ENCODE data around the gene ZDHHC22.

Gene ZDHHC22

DNA sequence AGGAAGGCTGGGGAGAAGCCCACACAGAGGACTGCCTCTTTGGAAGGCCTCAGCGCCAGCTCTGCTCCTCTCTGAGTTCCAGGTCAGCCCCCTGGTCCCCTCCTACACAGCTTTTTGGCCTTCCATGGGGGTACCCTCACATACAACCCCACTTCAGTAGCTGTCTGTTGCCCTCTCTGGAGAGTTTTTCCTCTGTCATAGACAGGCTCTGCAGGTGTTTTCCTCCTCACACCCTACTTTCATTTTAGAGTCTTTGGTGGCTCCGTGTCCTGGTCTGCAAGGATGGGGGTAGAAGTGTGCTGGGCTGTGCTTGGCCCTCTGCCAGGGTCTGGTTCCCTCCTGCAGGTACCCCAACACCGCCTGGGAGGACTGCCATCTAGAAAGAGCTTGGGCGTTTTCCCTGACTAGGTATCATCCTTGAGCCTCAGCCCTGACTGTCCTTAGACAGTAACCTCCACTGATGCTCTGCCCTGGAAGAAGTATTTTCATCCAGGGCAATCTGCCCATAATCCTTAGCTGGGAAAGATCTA is 15.1 kb downstream of the ZDHHC22 start:
- DNase-seq (ENCODE audit: low read depth), result no peak

DNA sequence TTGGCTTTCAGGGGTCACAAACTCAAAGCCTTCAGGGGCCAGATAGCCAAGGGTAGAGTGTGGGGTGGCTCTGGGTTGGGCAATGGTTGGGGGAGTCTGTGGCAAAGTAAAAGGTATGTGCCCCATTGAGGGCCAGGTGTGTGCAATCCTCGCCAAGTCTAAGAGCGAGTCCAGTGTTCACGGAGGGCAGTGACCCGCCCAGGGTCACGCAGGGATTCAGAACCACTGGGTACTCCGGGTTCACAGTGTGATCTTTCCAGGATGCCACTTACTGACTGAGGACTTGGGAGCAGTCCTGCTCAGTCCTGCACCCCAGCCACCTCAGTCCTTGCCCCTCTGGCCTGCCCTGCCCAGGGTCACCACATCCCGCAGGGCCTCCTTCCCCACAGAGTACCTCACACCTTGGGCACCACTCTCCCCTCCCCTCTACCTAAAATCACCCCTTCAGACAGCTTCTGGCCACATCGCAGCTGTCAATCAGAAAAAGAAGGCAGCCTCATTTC is 15.7 kb downstream of the ZDHHC22 start:
- no peak for DNase-seq (ENCODE audit: low read depth)

DNA sequence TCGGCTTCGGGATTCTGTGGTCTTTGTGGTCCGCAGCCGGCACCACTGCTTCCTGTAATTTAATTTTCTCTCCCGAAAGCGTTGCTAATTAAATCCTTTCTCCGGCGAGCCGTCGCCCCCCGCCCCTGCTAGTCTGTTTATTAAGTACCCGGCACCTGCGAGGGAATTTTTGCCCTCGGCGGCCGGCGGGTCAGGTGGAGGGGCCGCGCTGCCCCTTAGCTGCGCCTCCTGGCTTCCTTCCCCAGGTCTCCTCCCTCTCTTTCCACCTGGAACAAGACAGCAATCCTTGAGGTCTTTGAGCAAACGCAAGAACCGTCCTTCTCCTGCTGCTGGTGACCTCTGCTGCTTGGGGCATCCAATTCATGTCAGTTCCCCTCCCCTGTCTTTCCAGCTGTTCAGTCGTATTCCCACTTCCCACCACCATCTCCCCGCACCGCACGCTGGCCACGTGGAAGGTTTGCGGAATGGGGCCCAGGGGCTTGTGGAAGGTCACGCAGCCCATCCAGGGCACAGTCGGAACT is 16.2 kb downstream of the ZDHHC22 start:
- no peak for DNase-seq (ENCODE audit: low read depth)

DNA sequence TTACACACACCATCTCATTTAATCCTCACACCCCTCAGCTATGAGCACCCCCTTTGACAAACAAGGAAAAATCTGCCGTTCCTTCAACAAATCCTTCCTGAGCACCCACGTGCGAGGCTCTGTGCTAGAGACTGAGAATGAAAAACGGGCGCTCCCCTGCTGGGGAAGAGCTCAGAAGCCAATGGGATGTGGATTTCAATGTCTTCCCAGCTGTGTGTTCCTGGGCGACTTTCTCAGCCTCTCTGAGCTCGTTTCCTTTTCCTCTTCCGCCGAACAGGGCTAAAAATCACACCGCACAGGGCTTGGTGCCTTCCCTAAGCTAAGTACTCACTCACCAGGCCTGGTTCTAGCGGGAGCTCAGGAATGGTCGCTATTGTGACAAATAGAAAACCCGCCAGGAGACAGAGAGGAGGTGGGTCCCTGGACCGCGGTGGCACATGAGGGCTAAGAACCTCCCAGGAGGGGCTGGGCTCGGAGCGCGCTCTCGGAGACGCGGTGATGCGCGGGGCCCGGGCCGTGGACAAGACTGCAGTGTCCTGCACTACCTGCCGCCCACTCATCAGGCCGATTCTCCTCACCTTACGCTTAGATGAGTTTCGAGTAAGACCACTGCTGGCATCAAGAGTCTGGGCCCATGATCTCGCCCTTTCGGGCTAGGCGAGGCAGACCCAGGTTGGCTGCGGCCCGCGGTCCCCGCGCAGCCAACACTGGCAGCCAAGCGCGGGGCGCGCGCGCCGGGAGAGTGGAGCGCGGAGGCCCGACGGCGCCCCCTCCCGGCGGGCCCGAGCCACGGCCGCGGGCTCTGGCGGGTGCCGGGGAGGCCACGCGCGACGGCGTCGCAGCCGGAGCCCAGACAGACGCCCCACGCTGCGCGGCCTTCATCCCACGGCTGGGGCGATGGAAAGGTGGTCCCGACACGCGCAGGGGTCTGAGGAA is 17.0 kb downstream of the ZDHHC22 start:
- no peak for DNase-seq (ENCODE audit: low read depth)

DNA sequence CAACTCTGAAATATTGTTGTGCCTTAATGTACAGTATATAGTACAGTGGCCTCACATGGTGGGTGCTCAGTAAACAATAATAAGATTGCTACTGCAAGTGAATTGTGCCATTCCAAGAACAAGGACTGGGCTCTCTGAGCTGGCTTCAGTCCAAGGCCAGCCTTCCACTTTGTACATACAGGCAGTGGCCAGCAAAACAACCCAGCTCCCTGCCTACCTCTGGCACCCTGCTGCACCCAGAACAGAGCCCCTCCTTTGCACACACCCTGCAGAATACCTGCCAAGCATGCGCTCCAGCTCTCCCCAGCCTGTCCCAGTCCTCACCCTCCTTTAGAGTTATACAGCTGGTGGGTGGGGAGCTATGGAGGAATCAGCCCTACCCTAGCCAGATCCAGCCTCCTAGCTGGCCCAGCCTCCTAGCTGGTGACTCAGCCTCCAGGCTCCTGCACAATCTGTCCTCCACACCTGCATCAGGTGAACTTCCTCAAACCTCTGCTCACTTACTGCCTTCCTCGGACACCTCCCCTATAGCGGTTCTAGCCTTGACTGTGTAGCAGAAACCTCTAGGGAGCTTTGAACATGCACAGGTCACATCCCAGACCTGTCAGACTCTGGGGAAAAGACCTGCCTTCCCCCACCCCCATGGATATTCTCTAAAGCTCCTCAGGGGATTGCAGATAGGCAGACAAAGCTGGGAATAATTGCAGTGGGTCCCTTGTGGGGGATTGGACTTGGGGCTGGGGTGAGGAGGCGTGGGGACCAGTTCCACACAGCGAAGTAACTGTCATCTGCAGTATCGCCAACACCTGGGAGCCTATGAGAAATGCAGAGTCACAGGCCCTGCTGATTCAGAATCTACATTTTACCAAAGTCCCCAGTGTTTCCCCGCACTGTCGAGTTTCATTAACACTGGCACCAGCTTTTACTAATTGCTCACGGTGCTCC is 17.9 kb downstream of the ZDHHC22 start:
- DNase-seq (ENCODE audit: low read depth), result no peak

DNA sequence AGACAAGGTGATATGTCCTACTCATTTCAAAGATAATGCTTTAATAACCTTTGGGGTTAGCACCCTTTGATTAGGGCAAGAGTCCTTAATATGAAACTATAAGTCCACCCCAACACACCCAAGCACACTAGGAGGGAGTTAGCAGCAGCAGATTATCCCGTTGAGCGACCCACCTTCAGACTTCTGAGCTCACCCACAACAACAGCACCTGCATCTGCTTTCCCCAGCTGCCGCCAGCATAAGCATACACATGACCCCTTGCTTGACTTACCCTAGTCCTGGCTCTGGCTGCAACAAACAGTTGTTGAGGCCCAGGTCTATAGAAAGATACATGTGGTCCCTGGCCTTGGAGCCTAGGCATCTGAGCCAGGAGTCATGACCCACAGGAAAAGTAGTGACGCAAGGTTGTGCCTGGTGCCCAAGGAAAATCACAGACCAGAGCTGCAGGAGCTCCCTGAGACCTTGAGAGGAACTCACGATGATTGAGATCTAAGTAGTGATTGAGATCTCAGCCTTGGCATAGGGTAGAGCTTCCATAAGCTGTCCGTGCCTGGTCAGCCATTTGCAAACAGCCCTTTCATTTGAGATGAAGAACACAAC is 19.0 kb downstream of the ZDHHC22 start:
- DNase-seq (ENCODE audit: low read depth), result no peak

DNA sequence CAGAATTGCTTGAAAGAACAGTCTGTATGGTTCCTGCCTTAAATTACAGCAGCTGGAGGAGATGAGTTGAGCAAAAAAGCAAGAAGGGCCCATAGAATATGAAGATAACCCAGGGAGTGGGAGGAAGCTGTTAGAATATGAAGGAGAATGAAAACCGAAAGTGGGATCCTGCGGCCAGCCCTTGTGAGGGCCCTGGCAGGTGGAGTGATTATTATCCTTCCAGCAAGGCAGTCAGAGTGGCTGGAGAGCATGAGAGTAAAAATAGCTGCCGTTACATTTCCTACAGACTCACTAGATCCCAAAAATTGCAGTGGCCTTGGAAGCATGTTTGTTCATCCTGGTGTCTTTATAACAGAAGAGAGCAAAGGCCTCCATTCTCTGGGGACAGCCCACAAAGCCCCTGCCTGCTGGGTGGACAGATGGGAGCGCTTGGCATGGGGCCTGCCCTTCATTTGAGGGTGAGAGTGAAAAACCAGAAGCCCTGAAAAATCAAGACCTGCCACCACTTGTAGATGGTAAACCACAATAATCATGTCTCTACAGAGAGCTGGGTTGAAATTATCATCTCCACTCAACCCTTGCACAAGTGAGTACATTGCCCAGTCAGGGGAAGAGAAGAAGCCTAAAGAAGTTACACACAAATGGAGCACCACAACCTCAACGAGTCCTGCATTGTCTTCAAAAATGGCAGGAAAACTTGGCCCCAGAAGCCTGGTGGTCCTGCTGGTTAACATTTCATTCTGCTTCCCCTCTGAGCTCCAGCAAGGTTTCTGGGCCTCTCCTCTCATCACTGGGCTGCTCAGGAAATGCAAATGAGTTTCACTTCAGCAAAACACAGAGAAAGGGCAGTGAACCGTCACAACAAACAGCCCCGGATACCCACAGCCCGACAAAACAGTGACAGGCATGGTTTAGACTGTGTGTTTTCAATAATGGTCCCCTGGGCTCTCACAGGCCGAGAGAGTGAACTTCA is 20.5 kb downstream of the ZDHHC22 start:
- DNase-seq (ENCODE audit: low read depth), result no peak

DNA sequence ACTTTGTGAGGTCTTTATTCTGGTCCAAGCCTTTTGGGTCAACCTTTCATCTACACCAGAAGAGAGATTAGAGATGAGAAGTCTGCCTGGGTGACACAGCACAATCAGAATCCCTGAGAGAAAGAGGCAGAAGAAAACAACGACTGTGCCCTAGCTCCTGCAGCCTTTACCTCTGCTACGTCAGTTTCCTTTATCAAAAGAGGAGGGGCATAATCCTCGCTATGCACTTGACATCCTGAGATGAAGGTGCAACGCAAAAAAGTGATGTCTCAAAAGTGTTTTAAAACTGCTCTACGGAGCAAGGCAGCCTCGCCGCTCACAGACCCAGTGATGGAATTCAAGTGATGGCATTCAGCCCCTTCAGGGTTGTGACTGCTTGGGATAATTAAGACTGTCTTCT is 21.7 kb downstream of the ZDHHC22 start:
- DNase-seq (ENCODE audit: low read depth), result no peak

DNA sequence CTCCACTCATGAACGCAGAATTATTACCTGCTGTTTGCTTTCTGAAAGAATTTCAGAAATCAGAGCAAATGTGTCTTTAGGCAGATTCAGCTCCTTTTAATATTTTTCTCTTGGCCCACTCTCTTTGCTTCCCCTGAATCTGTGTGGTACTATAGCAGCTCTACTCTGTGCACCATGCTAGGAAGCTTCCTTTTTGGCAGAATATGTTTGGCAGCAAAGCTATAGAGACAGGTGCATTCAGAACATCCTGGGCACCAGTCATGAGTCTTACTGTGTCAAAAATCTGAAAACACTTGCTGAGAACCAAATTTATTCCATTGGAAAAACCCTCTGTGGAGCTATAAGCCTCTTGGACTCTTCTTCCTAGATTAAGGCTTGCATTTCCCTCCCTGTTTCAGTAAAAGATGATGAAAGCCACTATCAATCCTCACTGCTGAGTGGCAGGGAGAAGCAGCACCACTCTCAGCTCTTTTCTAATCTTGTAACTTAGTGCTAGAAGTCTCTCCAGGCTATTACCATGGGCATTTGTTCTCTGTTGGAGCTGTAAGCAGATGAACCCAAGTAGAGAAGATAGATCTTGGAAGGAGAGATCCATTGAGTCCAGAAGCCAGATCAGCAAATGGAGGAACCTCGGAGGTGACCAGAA is 25.3 kb downstream of the ZDHHC22 start:
- no peak for DNase-seq (ENCODE audit: low read depth)

DNA sequence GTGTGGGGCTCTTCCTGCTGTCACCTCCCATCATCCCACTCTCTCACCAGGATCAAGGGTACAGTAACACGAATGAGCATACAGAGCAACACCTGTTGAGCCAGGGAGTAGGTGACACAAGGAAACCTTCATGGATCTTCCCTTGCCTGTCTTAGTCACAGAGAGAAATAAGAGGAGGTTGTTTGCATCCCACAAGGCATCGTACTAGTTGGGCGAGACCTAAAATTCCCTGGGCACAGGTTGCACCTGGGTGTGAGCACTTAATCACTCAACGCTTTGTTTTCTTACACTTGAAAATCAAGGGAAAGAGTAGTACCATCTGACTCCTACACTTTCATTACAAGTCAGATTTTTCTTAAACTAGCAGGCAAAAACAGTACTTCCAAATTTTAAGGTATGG is 27.0 kb downstream of the ZDHHC22 start:
- no peak for DNase-seq (ENCODE audit: low read depth)

DNA sequence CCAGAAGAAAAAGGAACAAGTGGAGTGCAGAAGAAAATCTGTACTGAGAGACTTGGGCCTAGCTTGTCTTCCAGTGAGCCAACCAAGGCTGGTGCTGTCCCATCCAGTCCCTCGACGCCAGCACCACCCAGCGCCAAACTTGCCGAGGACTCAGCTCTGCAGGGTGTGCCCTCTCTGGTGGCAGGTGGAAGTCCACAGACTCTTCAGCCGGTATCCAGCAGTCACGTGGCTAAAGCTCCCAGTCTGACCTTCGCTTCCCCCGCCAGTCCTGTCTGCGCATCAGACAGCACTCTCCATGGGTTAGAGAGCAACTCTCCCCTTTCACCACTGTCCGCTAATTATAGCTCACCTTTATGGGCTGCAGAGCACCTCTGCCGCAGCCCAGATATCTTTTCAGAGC is 27.9 kb downstream of the ZDHHC22 start:
- DNase-seq (ENCODE audit: low read depth), result no peak

DNA sequence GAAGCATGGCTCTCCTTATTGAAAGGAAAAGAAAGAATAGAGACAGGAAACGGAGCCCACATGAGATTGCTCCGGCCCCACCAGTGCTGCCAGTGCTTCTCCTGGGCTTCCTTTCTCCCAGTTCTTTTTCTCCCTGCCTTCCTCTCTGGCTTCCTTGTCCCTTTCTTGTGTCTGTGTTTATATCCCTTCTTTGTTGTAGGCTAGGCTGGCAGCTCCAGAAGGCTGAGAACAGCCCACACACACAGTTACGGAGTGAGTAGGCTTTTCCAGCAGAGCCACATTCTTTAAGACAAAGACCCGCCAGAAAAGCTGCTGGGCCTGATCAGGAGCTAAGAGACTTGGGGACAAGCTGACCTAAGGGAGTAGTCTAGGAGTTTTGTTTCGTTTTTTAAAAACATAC is 30.6 kb downstream of the ZDHHC22 start:
- DNase-seq (ENCODE audit: low read depth), result no peak

DNA sequence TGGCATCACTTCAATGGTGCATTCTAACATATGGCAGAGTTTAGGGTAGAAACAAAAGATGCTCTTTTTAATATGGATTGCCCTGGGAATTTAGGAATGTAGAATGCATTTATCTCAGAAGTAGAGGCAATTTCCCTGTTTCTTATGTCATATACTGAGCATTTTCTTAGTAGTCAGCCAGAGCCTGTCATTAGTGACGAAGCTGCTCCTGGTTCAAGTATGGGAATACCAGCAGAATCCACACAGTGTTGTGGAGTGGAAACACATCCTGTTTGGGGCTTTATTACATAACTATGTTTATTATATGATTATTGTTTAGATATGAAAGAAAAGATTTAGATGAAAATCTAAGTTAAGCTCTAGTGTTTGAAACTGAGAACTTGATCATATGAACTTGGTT is 31.3 kb downstream of the ZDHHC22 start:
- DNase-seq (ENCODE audit: low read depth), result no peak

DNA sequence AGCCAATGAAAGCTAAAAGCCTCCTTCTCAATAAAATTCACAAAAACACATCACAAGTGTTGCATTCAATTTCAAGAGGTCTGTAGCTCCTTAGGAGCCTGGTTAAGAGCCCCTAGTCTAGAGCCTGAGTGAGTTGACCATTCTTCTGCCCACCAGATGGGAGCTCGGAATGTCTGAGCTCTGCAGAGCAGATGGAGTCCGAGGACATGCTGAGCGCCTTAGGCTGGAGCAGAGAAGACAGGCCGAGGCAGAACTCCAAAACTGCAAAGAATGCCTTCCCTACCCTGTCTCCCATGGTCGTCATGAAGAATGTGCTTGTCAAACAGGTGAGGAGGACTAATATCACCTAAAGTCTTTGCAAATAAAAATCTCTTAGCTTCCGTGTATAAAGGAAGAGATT is 31.9 kb downstream of the ZDHHC22 start:
- no peak for DNase-seq (ENCODE audit: low read depth)

DNA sequence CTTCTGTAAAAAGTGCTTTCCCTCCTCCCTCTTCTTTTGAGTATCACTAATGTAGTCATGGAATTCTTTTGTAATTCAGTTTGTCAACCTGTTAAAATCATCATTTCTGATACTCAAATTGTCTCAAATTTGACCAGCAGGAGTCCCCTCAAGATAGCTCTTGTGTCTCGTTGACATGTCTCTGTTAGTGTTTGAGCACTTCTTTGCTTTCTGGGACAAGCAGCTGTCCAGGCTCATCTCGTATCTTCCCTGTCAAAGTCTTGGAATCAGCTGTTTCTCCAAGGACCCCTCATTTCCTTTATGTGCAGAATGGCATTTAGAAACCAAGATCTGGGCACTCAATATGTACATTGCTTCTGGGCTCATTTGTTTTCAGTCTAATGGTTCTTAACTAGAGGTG is 32.8 kb downstream of the ZDHHC22 start:
- DNase-seq (ENCODE audit: low read depth), result no peak

DNA sequence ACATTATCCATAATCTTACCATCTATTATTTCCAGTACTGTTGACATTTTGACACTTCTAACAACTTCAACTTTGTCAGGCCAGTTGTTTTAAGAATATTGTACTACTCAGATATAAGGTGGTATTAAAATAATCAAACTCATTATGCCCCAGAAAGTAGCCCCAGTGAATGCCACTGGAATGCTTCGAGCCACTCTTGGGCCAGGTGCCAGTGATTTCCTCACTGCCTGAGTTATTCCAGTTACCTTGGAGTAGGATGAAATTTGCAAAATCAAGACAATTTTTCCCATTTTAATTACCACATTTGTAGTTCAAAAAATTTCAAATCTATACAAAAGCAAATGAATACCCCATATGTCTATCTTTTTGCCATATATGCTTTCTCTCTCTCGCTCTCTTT is 34.4 kb downstream of the ZDHHC22 start:
- no peak for DNase-seq (ENCODE audit: low read depth)

DNA sequence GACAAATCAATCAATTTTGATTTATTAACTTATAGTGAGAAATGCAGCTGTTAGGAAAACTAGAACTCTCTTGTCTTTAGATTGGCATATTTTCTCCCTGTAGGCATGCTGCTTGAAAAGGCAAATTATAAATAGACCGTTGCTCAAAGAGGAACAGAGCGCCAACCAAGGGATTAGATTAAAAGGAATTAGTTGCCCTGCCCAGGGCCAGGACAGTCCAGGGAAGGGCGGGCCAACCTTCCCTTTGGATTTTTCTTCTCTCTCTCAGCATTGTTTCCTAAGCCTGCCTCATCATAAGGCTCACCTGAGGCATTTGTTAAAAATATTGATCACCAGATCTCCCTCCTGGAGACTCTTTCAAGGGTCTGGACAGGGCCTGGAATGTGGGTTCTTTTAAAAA is 34.9 kb downstream of the ZDHHC22 start:
- no peak for DNase-seq (ENCODE audit: low read depth)

DNA sequence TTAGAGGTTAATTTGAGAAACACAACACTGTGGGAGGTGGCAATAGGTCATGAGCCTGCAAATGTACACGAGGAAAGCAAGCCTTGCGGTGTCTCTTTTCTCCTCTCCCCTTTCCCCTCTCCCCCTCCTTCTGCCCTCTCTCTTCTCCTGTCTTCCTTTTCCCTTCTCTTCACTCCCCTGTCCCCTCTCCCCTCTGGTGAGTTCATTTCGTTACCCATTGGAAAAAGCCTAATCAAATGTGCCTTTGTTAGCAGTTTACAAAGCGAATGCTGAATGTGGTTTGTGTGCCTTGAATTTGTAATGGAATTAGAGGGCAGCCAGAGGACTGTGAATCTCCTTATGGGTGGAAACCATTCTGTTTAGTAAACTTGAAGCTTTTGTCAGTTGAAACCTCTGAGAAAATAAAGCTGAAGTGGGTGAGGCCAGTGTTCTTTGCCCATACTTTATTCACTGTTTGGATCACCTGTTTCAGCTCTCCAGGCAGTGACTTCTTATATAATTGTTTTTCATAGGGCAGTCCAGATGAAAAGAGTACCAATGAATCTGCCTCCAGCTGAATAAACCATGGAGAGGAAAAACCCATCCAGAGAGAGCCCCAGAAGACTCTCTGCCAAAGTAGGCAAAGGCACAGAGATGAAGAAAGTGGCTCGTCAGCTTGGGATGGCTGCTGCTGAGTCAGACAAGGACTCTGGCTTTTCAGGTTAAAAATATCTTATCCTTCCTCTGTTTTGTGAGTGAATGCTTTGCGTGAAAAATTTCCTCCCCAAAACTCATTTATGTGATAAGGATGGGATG is 36.2 kb downstream of the ZDHHC22 start:
- no peak for DNase-seq (ENCODE audit: low read depth)

DNA sequence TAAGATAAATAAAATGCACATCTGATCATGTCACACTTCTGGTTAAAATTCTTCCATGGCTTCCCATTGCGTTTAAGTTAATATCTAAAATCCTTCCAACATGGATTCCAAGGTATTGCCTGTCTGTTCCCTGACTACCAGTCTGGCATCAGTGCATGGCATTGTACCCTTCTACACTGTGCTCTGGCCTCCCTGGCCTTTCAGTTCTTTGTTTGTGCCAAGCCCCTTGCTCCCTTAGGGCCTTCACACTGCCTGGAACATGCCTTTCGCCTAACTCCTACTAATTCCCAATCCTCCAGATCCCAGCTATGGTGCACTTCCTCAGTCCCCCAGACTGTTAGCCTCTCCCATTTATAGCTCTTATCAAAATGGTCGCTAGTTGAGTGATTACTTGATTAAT is 37.2 kb downstream of the ZDHHC22 start:
- no peak for DNase-seq (ENCODE audit: low read depth)
